Measurements from ENCODE around the gene ATP9B.
A peak's percentile ranks its signal among the peaks of the same experiment; 100 is the strongest.

ATP9B gene

GRCh38 chr18:79333046-79333445 is 263.9 kb downstream of the ATP9B start:
- no peak for DNase-seq

- no peak for DNase-seq
Observed at GRCh38 chr18:79334496-79335233, 265.5 kb downstream of the ATP9B start.

- no peak for DNase-seq
Observed at GRCh38 chr18:79335833-79336360, 266.7 kb downstream of the ATP9B start.

DNA sequence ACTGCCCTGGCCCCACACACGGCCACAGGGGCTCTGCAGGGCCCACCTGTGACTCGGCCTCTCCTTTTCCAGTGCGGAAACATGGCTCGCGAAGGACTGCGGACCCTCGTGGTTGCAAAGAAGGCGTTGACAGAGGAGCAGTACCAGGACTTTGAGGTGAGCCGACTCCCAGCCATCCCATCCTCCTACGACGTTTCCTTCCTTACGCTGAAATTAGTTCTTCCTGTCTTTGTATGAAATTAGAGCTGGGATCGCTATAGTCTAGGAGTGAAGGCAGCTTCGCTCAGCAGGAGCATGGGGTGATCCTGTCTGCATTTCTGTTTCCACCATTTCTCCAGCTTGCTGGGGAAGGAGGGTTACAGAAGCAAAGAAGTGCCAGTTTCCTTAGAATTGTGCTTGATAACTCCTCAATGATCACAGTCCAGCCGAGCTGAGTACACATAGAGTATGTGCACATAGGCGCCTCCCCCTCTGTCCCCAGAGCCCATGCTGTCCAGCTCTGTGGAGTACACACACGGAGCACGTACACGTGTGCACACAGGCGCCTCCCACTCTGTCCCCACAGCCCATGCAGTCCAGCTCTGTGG is 267.5 kb downstream of the ATP9B start:
- DNase-seq: no peak

DNA sequence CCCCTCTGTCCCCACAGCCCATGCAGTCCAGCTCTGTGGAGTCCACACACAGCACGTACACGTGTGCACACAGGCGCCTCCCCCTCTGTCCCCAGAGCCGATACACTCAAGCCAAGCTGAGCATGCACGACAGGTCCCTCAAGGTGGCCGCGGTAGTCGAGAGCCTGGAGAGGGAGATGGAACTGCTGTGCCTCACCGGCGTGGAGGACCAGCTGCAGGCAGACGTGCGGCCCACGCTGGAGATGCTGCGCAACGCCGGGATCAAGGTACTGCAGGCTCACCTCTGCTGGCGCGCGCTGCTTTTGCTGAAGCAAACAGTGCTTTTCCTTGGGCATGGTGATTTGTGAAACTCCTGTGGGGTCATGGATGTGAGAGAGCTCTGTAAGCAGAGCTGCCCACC is 268.0 kb downstream of the ATP9B start:
- DNase-seq: no peak

DNA sequence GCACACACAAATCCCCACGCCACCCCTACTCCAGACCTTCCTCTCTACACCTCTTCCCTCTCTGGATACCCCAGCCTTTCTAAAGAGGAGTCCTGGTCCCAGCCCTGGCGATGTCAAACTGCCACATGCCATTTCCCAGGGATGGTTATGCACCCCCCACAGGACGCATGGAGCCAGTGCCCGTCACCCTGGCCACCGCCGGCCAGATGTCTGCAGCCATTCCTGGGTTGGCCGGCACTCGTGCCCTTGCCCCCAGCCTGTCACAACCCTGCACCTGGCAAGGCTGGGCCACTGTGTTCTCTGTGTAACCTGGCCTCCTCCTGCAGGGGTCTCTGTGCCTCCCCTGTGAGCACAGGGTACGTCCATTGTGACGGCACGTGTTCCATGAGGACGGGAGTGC is 268.4 kb downstream of the ATP9B start:
- no peak for DNase-seq

DNA sequence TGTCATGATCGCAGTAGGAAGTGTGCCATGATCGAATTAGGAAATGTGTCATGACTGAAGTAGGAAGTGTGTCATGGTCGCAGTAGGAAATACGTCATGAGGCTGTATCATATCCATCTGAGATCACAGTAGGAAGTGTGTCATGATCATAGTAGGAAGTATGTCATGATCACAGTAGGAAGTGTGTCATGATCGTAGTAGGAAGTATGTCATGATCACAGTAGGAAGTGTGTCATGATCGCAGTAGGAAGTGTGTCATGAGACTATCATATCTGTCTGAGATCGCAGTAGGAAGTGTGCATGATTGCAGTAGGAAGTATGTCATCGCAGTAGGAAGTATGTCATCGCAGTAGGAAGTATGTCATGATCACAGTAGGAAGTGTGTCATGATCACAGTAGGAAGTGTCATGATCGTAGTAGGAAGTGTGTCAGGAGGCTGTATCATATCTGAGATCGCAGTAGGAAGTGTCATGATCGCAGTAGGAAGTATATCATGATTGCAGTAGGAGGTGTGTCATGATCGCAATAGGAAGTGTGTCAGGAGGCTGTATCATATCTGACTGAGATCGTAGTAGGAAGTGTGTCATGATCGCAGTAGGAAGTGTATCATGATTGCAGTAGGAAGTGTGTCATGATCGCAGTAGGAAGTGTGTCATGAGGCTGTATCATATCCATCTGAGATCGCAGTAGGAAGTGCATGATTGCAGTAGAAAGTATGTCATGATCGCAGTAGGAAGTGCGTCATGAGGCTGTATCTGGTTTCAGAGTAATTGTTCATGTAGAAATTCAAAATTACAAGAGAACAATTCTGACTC is 270.1 kb downstream of the ATP9B start:
- DNase-seq: no peak

- no peak for DNase-seq
Observed at GRCh38 chr18:79343567-79344207, 274.5 kb downstream of the ATP9B start.

DNA sequence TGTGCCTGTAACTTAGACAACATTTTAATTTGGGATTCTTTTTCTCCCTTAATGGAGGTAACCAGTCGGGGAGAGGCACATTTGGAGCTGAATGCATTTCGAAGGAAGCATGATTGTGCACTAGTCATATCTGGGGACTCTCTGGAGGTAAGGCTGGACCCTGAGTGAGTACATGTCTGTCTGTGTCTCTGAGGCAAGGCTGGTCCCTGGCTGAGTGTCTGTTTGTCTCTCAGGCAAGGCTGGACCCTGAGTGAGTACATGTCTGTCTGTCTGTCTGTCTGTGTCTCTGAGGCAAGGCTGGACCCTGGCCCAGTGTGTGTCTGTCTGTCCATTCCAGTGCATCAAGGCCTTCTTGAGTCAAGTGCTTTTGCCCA is 275.0 kb downstream of the ATP9B start:
- no peak for DNase-seq

GRCh38 chr18:79345366-79345765 is 276.2 kb downstream of the ATP9B start:
- DNase-seq: no peak

DNA sequence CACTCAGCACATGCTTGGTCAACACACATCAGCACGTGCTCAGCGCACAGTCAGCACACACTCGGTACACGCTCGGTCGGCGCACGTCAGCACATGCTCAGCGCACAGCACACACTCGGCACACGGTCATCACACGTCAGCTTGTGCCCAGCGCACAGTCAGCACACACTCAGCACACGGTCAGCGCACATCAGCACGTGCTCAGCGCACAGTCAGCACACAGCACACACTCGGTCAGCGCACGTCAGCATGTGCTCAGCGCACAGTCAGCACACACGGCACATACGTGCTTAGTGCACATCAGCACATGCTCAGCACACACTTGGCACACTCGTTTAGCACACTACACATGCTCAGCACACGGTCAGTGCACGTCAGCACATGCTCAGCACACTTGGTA is 276.8 kb downstream of the ATP9B start:
- no peak for DNase-seq

GRCh38 chr18:79348066-79348465 is 278.9 kb downstream of the ATP9B start:
- DNase-seq: no peak

DNA sequence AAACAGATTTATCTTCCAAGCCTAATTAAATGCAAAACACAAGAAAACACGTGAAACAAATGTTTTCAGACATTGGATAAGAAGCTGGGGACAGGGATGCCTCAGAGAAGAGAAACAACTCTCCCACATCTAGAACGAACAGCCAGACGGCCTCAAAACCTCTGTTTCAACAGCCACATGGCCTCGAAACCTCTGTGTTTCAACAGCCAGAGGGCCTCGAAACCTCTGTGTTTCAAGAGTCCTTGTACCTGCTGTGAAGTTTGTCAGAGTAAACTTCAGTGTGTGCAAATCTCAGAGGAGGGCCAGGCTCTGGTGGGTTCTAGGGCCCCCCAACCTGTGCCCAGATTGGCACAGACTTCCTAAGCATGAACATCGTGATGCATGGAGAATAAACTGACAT is 283.2 kb downstream of the ATP9B start:
- DNase-seq: no peak

GRCh38 chr18:79353267-79353666 is 284.1 kb downstream of the ATP9B start:
- no peak for DNase-seq

DNA sequence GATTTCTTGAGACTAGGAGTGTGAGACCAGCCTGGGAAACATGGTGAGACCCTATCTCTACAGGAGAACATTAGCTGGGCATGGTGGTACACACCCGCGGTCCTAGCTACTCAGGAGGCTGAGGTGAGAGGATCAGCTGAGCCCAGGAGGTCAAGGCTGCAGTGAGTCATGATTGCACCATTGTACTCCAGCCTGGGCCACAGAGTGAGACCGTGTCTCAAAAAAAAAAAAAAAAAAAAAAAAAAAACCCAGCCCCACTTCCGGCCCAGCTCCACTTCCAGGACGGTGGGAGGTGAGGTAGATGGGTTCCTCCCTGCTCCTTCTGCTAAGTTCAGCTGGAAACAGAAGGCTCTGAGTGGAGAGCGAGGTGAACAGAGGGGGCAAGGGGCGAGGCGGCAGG is 285.2 kb downstream of the ATP9B start:
- no peak for DNase-seq

- no peak for DNase-seq
Observed at GRCh38 chr18:79355433-79356335, 286.5 kb downstream of the ATP9B start.

DNA sequence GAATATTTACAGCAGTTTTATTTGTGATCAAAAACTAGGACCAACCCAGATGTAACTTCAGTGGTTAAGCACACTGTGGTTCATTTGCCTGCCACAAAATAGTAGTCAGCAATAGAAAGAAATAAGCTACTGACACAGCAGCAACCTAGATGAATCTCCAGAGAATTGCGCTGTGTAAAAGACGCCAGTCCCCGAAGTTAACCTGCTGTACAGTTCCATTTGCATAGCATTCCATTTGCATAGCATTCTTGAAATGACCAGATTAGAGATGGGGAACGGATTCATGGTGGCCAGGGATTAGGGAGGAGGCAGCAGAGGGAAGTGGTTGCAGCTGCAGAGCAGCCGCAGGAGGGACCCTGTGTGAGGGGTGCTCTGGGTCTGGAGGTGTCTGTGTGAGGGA is 287.2 kb downstream of the ATP9B start:
- DNase-seq: no peak

- DNase-seq: no peak
Observed at GRCh38 chr18:79360933-79361332, 291.7 kb downstream of the ATP9B start.

- peak; percentile 12 for DNase-seq
Observed at GRCh38 chr18:79361766-79362522, 292.8 kb downstream of the ATP9B start.

- DNase-seq: no peak
Observed at GRCh38 chr18:79365701-79366100, 296.5 kb downstream of the ATP9B start.

Measured in T1000 (cell line).